ENCODE results near the gene EIF3L.

The EIF3L gene

GRCh38 chr22:37820350-37820749, 28.9 kb upstream of the EIF3L start:
- no peak overlapping the region for H3K4me3 ChIP-seq (ENCODE audit: low read depth, low read length)
- TF ChIP-seq MAX (IDR thresholded peaks at IDR 0.05; ENCODE audit: low read depth, low read length) (no peak), POLR2A (IDR thresholded peaks at IDR 0.05; ENCODE audit: extremely low read depth, insufficient read length) (no peak), MYC (IDR thresholded peaks at IDR 0.05; ENCODE audit: low read depth, low read length) (no peak), CTCF (IDR thresholded peaks at IDR 0.05; ENCODE audit: low read depth, low read length) (no peak)
- DNase-seq (ENCODE audit: low read depth): no peak

GRCh38 chr22:37822079-37822833, 27.0 kb upstream of the EIF3L start:
- DNase-seq (ENCODE audit: low read depth): no peak
- H3K4me3 ChIP-seq (ENCODE audit: low read depth, low read length): no peak overlapping the region
- TF ChIP-seq POLR2A (IDR thresholded peaks at IDR 0.05; ENCODE audit: extremely low read depth, insufficient read length) (no peak), MAX (IDR thresholded peaks at IDR 0.05; ENCODE audit: low read depth, low read length) (no peak), CTCF (IDR thresholded peaks at IDR 0.05; ENCODE audit: low read depth, low read length) (no peak)

GRCh38 chr22:37823134-37823985, 25.9 kb upstream of the EIF3L start, which contains the start of gene GALR3:
GALR3 (plus strand) TSS chr22:37823382; CDS start chr22:37823407, 25 bp downstream.
- TF ChIP-seq MAX (IDR thresholded peaks at IDR 0.05; ENCODE audit: low read depth, low read length) (no peak), POLR2A (IDR thresholded peaks at IDR 0.05; ENCODE audit: extremely low read depth, insufficient read length) (no peak), MYC (IDR thresholded peaks at IDR 0.05; ENCODE audit: low read depth, low read length) (no peak), CTCF (IDR thresholded peaks at IDR 0.05; ENCODE audit: low read depth, low read length) (no peak)
- DNase-seq (ENCODE audit: low read depth): no peak
- H3K4me3 ChIP-seq (ENCODE audit: low read depth, low read length): no peak within 1 kb of the TSS

GRCh38 chr22:37824674-37825641, 24.3 kb upstream of the EIF3L start:
- DNase-seq (ENCODE audit: low read depth): no peak
- no peak for TF ChIP-seq CTCF (IDR thresholded peaks at IDR 0.05; ENCODE audit: low read depth, low read length)
- TF ChIP-seq POLR2A (IDR thresholded peaks at IDR 0.05; ENCODE audit: extremely low read depth, insufficient read length): no peak
- no peak for TF ChIP-seq MYC (IDR thresholded peaks at IDR 0.05; ENCODE audit: low read depth, low read length)
- no peak for TF ChIP-seq MAX (IDR thresholded peaks at IDR 0.05; ENCODE audit: low read depth, low read length)
- H3K4me3 ChIP-seq (ENCODE audit: low read depth, low read length): no peak overlapping the region

- DNase-seq (ENCODE audit: low read depth): no peak
- no peak for TF ChIP-seq CTCF (IDR thresholded peaks at IDR 0.05; ENCODE audit: low read depth, low read length)
- no peak for TF ChIP-seq POLR2A (IDR thresholded peaks at IDR 0.05; ENCODE audit: extremely low read depth, insufficient read length)
- TF ChIP-seq MYC (IDR thresholded peaks at IDR 0.05; ENCODE audit: low read depth, low read length): no peak
- no peak for TF ChIP-seq MAX (IDR thresholded peaks at IDR 0.05; ENCODE audit: low read depth, low read length)
- no peak overlapping the region for H3K4me3 ChIP-seq (ENCODE audit: low read depth, low read length)
These were observed 22.2 kb upstream of the EIF3L start for GRCh38 chr22:37827056-37827455.

Measured in NB4 (cell line).